GM21515 (cell line): ENCODE measurements around the gene GALNT9.
"Not testable (repeated sequence)": the region's sequence is repeated elsewhere in the genome, so short reads cannot be mapped to it uniquely, and the experiment has no call there.

ENCODE experiments used
- ATAC-seq: cut with Tn5 transposase; IDR thresholded peaks from one replicate; pipeline ENCODE4 v1.9.1; 2021; ENCODE audit not compliant: unreplicated experiment

GALNT9 gene

GRCh38 chr12:132267873-132268272 is 61.5 kb downstream of the GALNT9 start:
- ATAC-seq = no peak

GRCh38 chr12:132266802-132267201 is 62.6 kb downstream of the GALNT9 start:
- ATAC-seq = no peak

- ATAC-seq = no peak
Observed at GRCh38 chr12:132266370-132266769, 63.0 kb downstream of the GALNT9 start.

- ATAC-seq = not testable (repeated sequence)
Observed at GRCh38 chr12:132265822-132266221, 63.6 kb downstream of the GALNT9 start.

- ATAC-seq = no peak
Observed at GRCh38 chr12:132265056-132265800, 64.2 kb downstream of the GALNT9 start.

GRCh38 chr12:132264086-132265010 is 65.0 kb downstream of the GALNT9 start:
- no peak for ATAC-seq

- no peak for ATAC-seq
Observed at GRCh38 chr12:132263451-132264049, 65.8 kb downstream of the GALNT9 start.

GRCh38 chr12:132263061-132263360 is 66.4 kb downstream of the GALNT9 start:
- ATAC-seq = no peak

GRCh38 chr12:132262256-132263060 is 66.9 kb downstream of the GALNT9 start:
- ATAC-seq = no peak

GRCh38 chr12:132261328-132262138 is 67.9 kb downstream of the GALNT9 start:
- ATAC-seq = no peak

- no peak for ATAC-seq
Observed at GRCh38 chr12:132260721-132261120, 68.7 kb downstream of the GALNT9 start.

- no peak for ATAC-seq
Observed at GRCh38 chr12:132259872-132260695, 69.3 kb downstream of the GALNT9 start.

GRCh38 chr12:132259364-132259871 is 70.0 kb downstream of the GALNT9 start:
- ATAC-seq = no peak

- no peak for ATAC-seq
Observed at GRCh38 chr12:132258543-132258942, 70.8 kb downstream of the GALNT9 start.

- no peak for ATAC-seq
Observed at GRCh38 chr12:132257955-132258490, 71.4 kb downstream of the GALNT9 start.

GRCh38 chr12:132257206-132257954 is 72.0 kb downstream of the GALNT9 start:
- no peak for ATAC-seq

GRCh38 chr12:132256646-132257045 is 72.7 kb downstream of the GALNT9 start:
- ATAC-seq = no peak

- ATAC-seq = no peak
Observed at GRCh38 chr12:132255642-132256041, 73.7 kb downstream of the GALNT9 start.
